ENCODE data around the gene RETSAT.

Gene RETSAT

DNA sequence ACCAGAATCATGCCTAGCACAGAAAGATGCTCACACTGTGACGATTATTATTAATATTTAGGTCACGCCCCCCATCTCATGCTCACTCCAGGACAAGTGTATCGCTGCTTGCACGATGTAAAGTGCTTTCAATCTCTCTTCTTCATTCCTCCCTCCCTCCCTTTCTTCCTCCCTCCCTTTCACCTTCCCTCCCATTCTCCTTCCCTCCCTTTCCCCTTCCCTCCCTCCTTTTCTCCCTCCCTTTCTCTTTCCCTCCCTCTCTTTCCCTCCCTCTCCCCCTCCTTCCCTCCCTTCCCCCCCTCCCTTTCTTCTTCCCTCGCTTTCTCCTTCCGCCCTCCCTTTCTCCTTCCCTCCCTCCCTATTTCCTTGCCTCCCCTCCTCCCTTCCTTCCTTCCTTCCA lies 46.1 kb downstream of the RETSAT start:
- DNase-seq (ENCODE audit: low read depth in 2 of 2): no peak

DNA sequence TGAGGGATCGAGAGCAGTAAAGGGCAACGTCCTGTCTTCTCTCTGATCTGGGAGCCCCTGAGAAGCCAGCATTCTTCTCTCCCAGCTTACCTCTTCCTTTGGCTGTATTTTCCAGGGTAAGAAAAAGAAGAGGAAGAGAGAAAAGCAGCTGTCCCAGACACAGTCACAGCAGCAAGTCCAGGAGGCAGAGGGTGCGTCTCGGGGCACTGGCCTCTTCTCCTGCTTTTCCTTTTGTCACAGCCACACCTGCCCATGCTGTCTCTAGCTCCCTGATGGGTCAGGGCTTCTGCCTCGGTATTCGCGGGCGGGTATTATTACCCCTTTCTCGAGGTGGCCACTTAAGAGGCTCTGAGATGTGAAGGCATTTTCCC lies 46.8 kb downstream of the RETSAT start:
- no peak for DNase-seq (ENCODE audit: low read depth in 2 of 2)

DNA sequence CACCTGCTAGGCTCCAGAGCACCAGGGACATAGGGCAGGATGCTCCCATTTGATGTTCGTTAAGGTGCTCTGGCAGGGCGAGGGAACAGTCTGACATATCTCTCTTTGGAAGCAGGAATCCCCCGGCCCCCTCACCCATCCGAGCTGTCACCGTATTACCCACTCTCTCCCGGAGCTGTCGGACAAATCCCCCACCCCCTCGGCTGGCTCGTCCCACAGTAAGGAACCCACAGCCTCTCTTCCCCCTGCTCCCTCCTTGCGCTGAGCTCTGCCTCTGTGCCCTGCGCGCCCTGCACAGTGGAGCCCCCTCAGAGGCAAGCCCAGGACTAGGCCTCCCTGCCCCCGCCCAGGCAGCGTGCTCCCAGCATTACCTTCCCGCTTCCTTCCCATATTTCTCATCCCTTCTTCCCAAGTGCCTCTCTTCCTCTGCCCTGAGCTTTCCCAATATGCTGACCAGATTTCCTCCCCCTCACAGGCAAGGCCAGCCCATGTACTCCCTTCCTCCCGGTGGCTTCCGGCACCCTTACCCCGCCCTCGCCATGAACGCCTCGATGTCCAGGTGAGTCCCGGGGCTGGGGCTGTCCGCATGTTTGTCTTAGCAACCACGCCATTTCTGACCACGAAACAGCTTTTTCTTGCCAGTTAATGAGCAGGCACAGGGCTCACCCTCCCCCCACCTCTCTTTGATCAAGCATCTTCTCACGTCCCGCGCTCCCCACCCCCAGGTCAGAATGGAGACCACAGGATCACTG lies 50.4 kb downstream of the RETSAT start:
- DNase-seq (ENCODE audit: low read depth in 2 of 2): no peak

DNA sequence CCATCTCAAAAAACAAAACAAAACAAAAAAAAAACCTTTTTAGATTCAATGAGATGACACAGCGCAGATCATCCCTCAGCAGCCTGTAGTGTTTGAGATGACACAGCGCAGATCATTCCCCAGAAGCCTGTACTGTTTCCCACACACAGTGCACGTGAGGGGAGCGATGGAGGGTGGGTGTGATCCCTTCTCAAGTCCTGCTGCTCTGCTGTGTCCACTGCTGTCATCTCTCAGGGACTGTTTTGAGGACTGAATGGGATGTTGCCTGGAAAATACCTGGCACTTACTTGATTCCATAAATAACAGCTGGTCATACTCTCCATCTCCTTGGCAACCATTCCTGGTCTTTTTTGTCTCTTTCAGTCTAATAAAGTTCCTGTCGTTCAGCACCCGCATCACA lies 52.2 kb downstream of the RETSAT start:
- DNase-seq (ENCODE audit: low read depth in 2 of 2): no peak
